NCI-H2196 treated with DMSO at 0.1 percent for 48 hours (cell line): ENCODE results near the gene NRP2.

Experiments used
- DNase-seq: peaks from one replicate; lab custom pipeline; 2025; ENCODE audit not compliant: unreplicated experiment; lab: John Stamatoyannopoulos, UW

The NRP2 gene

GRCh38 chr2:205728366-205728765, 46.1 kb downstream of the NRP2 start:
- DNase-seq = no peak

GRCh38 chr2:205730191-205730590, 47.9 kb downstream of the NRP2 start:
- no peak for DNase-seq

- DNase-seq = no peak
These were observed 48.6 kb downstream of the NRP2 start for GRCh38 chr2:205730701-205731582.

GRCh38 chr2:205731583-205731981, 49.3 kb downstream of the NRP2 start:
- no peak for DNase-seq

- no peak for DNase-seq
These were observed 50.0 kb downstream of the NRP2 start for GRCh38 chr2:205732314-205732713.

- DNase-seq = no peak
These were observed 50.8 kb downstream of the NRP2 start for GRCh38 chr2:205733082-205733481.

- no peak for DNase-seq
These were observed 51.3 kb downstream of the NRP2 start for GRCh38 chr2:205733648-205734047.

GRCh38 chr2:205734436-205735037, 52.2 kb downstream of the NRP2 start:
- no peak for DNase-seq

- DNase-seq = no peak
These were observed 56.0 kb downstream of the NRP2 start for GRCh38 chr2:205738117-205738968.

GRCh38 chr2:205739620-205740019, 57.3 kb downstream of the NRP2 start:
- DNase-seq = no peak

GRCh38 chr2:205740381-205740780, 58.1 kb downstream of the NRP2 start:
- no peak for DNase-seq

- DNase-seq = no peak
These were observed 59.1 kb downstream of the NRP2 start for GRCh38 chr2:205741256-205741978.

GRCh38 chr2:205743137-205743536, 60.8 kb downstream of the NRP2 start:
- no peak for DNase-seq

GRCh38 chr2:205744074-205744591, 61.8 kb downstream of the NRP2 start:
- no peak for DNase-seq

GRCh38 chr2:205745661-205746419, 63.5 kb downstream of the NRP2 start:
- DNase-seq = no peak

- DNase-seq = no peak
These were observed 64.1 kb downstream of the NRP2 start for GRCh38 chr2:205746420-205746785.

- DNase-seq = no peak
These were observed 65.6 kb downstream of the NRP2 start for GRCh38 chr2:205747829-205748386.

GRCh38 chr2:205748639-205749038, 66.3 kb downstream of the NRP2 start:
- no peak for DNase-seq

GRCh38 chr2:205749078-205749477, 66.8 kb downstream of the NRP2 start:
- no peak for DNase-seq

GRCh38 chr2:205750797-205751196, 68.5 kb downstream of the NRP2 start:
- no peak for DNase-seq
